OCI-LY7 (cell line): ENCODE data around the gene GSX2. TPM values are rescaled to one million over a fixed set of nuclear protein-coding genes. Genes with fewer than 3 reads are reported as not detected.

Source experiments
- BruUV-seq: library from RNA; stranded (reverse); fragments of 400-500 nt; replicated peaks from 2 replicates; lab custom pipeline; 2021; lab: Mats Ljungman, UMichigan
- CTCF ChIA-PET: fragments of 300-600 bp; sonication (Branson Sonifier 250); formaldehyde crosslinking; loops from one replicate; lab custom pipeline; 2022; ENCODE audit warnings: antibody characterized with exemption; ENCODE audit not compliant: unreplicated experiment; lab: Charles Lee
- POLR2A ChIA-PET: fragments of 300-600 bp; sonication (Branson Sonifier 250); formaldehyde crosslinking; loops from one replicate; lab custom pipeline; 2022; ENCODE audit warnings: antibody characterized with exemption; lab: Charles Lee
- DNase-seq: peaks from one replicate; pipeline ENCODE4 v3.0.0-alpha.2; 2015; ENCODE audit warnings: low spot score
- H2AFZ ChIP-seq: fragments of 200-600 bp; sonication (generic), shearing (Covaris generic); 2 replicates; pipeline ENCODE4 v1.6.1; 2014; ENCODE audit warnings: mild to moderate bottlenecking, antibody characterized with exemption, low read length, moderate library complexity
- H3K27ac ChIP-seq: fragments of 200-600 bp; sonication (generic); 2 replicates; pipeline ENCODE4 v1.5.1; 2014; ENCODE audit warnings: mixed run types, low read depth, mild to moderate bottlenecking, moderate library complexity, low read length, inconsistent platforms; ENCODE audit not compliant: poor library complexity, severe bottlenecking
- H3K36me3 ChIP-seq: fragments of 200-600 bp; sonication (generic); 2 replicates; pipeline ENCODE4 v1.6.1; 2014; ENCODE audit warnings: mild to moderate bottlenecking, antibody characterized with exemption, low read length, moderate library complexity, mixed read lengths; ENCODE audit not compliant: insufficient read depth
- H3K4me1 ChIP-seq: fragments of 200-600 bp; sonication (generic); 2 replicates; pipeline ENCODE4 v1.5.1; 2014; ENCODE audit warnings: mild to moderate bottlenecking, low read length; ENCODE audit not compliant: insufficient read depth, poor library complexity, severe bottlenecking
- H3K4me2 ChIP-seq: fragments of 200-600 bp; sonication (generic); 2 replicates; pipeline ENCODE4 v1.6.1; 2014; ENCODE audit warnings: mild to moderate bottlenecking, low read length
- H3K4me3 ChIP-seq: fragments of 200-600 bp; sonication (generic); 2 replicates; pipeline ENCODE4 v1.5.1; 2014; ENCODE audit warnings: mild to moderate bottlenecking, low read depth, low read length; ENCODE audit not compliant: poor library complexity, severe bottlenecking
- H3K79me2 ChIP-seq: fragments of 200-600 bp; sonication (generic); 2 replicates; pipeline ENCODE4 v1.6.1; 2016; ENCODE audit warnings: low read depth, mild to moderate bottlenecking, low read length, moderate library complexity, mixed read lengths; ENCODE audit not compliant: insufficient read depth
- H3K9me2 ChIP-seq: fragments of 200-600 bp; sonication (generic); 2 replicates; pipeline ENCODE4 v1.6.1; 2016; ENCODE audit warnings: mild to moderate bottlenecking, low read length, mixed read lengths; ENCODE audit not compliant: insufficient read depth
- H3K9me3 ChIP-seq: fragments of 200-600 bp; sonication (generic); 2 replicates; pipeline ENCODE4 v1.6.1; 2014; ENCODE audit warnings: mild to moderate bottlenecking, mixed run types, low read length, mixed read lengths
- H4K20me1 ChIP-seq: fragments of 200-600 bp; sonication (generic); 2 replicates; pipeline ENCODE4 v1.6.1; 2014; ENCODE audit warnings: mild to moderate bottlenecking, antibody characterized with exemption, low read length, moderate library complexity, mixed read lengths; ENCODE audit not compliant: insufficient read depth
- EZH2phosphoT487 ChIP-seq: fragments of 200-600 bp; sonication (generic); IDR thresholded peaks from 2 replicates; pipeline ENCODE4 v1.6.1; 2018; ENCODE audit warnings: low read depth, borderline replicate concordance, mild to moderate bottlenecking, mixed run types, antibody characterized with exemption, low read length, moderate library complexity, mixed read lengths
- intact Hi-C: fragments of 100-400 bp; cut with micrococcal nuclease; formaldehyde crosslinking; loops from one replicate; pipeline ENCODE4 v1.10.0; 2022; ENCODE audit not compliant: unreplicated experiment
- total RNA-seq, 2 experiments: library from RNA; depleted of rRNA in 1 of 2; stranded (reverse); fragments of >200 nt in 1 of 2; shearing (Covaris generic) in 1 of 2; gene quantifications; 2 replicates each; pipeline ENCODE4 v1.2.3, GENCODE V29; 2014 to 2022
- TF ChIP-seq, protein P1 (sequence below): fragments of 200-600 bp; sonication (generic); conservative IDR thresholded peaks from 2 replicates; pipeline ENCODE4 v1.5.1; 2014; ENCODE audit warnings: mild to moderate bottlenecking, antibody characterized with exemption, low read length, moderate library complexity, mixed read lengths

The GSX2 gene
- total RNA-seq, 2 experiments from 2014 or later: not detected

GRCh38 chr4:54091637-54092404 lies 8.1 kb upstream of the GSX2 start:
- ChIA-PET CTCF (interaction anchor here (1.0 kb wide), 1 partner anchor 24 kb away, joined by 3 read pairs; no protein-coding TSS in a partner anchor), POLR2A (interaction anchor here (1.3 kb wide), 1 partner anchor 19 kb away, joined by 4 read pairs; no protein-coding TSS in a partner anchor)
- intact Hi-C loops: no loop called here
- Histone ChIP-seq H3K9me2 (no peaks in the 10 kb centered on the region), H3K4me1 (peaks cover 28% of the 10 kb centered on the region), H4K20me1 (no peaks in the 10 kb centered on the region), H3K27ac (no peak overlapping the region), H3K4me2 (peak overlapping the region; percentile 82), H3K79me2 (no peaks in the 10 kb centered on the region), H2AFZ (peak overlapping the region; percentile 91), H3K36me3 (no peaks in the 10 kb centered on the region), H3K9me3 (no peaks in the 10 kb centered on the region), H3K4me3 (peak overlapping the region; percentile 63)
- no TSS peak for BruUV-seq
- peak; percentile 84 for DNase-seq
- TF ChIP-seq, protein P1, sequence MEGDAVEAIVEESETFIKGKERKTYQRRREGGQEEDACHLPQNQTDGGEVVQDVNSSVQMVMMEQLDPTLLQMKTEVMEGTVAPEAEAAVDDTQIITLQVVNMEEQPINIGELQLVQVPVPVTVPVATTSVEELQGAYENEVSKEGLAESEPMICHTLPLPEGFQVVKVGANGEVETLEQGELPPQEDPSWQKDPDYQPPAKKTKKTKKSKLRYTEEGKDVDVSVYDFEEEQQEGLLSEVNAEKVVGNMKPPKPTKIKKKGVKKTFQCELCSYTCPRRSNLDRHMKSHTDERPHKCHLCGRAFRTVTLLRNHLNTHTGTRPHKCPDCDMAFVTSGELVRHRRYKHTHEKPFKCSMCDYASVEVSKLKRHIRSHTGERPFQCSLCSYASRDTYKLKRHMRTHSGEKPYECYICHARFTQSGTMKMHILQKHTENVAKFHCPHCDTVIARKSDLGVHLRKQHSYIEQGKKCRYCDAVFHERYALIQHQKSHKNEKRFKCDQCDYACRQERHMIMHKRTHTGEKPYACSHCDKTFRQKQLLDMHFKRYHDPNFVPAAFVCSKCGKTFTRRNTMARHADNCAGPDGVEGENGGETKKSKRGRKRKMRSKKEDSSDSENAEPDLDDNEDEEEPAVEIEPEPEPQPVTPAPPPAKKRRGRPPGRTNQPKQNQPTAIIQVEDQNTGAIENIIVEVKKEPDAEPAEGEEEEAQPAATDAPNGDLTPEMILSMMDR: no peak
- no peak for TF ChIP-seq EZH2phosphoT487

DNA sequence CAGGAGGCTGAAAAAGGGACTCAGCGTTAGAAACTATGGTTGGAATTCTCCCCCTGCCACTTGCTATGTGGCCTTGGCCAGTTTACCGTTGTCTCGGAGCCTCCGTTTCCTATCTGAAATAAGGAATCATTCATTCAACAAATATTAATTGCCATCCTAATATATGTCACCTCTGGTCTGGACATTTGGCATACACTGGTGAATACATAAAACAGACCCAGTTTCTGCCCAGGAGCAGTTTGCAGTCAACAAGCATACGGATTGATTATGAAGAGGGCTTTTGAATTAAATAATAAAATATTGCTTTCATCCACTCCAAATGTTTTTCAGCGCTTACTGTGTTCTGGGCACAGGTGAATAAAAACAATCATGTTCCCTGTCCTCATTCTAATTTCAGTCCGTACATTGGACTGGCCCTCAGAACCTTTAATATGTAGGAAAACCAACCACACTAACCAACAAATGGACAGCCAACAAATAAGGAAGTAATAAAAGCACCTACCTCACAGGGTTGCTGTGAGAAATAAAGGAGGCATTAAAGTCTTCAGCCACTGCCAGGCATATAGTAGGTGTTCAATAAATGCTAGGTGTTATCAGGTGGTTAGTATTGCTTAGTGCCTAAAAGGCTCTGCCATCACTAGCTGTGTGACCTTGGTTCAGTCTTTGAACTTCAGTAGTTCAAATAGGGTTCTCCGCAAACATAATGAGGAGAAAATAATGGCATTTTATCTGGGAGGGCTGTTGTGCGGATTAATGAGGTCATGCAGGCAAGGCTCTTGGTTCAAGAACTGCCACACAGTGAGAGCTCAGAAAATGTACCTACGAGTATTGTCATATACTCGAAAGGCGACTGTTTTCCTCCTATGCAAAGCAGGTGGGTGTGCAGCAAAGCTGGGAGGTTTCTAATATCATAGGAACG lies 7.3 kb upstream of the GSX2 start:
- no peaks in the 10 kb centered on the region for H3K9me2 ChIP-seq
- peaks cover 28% of the 10 kb centered on the region for H3K4me1 ChIP-seq
- H3K4me2 ChIP-seq: peak overlapping the region; percentile 82
- no peaks in the 10 kb centered on the region for H3K79me2 ChIP-seq
- no peaks in the 10 kb centered on the region for H3K9me3 ChIP-seq
- peak overlapping the region; percentile 63 for H3K4me3 ChIP-seq
- DNase-seq: no peak
- no peaks in the 10 kb centered on the region for H3K36me3 ChIP-seq
- intact Hi-C loops: no loop called here
- CTCF ChIA-PET: no interaction called here
- TF ChIP-seq, protein P1: no peak
- TF ChIP-seq EZH2phosphoT487: no peak
- H4K20me1 ChIP-seq: no peaks in the 10 kb centered on the region
- POLR2A ChIA-PET: interaction anchor here (0.8 kb wide), 1 partner anchor 14 kb away, joined by 3 read pairs; no protein-coding TSS in a partner anchor
- peak overlapping the region; percentile 91 for H2AFZ ChIP-seq
- no peak overlapping the region for H3K27ac ChIP-seq
- BruUV-seq: no TSS peak
